Ishikawa (cell line): ENCODE results near the gene GAPDHS.

Experiments
- CEBPB ChIP-seq: IDR thresholded peaks from 2 replicates; pipeline ENCODE4 v1.6.1; 2012
- CREB1 ChIP-seq: IDR thresholded peaks from 2 replicates; pipeline ENCODE4 v1.6.1; 2012; ENCODE audit warnings: low read depth
- EGR1 ChIP-seq: IDR thresholded peaks from 2 replicates; pipeline ENCODE4 v1.6.1; 2012
- EP300 ChIP-seq: IDR thresholded peaks from 2 replicates; pipeline ENCODE4 v1.6.1; 2012; ENCODE audit warnings: borderline replicate concordance
- FOXM1 ChIP-seq: IDR thresholded peaks from 2 replicates; pipeline ENCODE4 v1.6.1; 2012; ENCODE audit warnings: low read depth, borderline replicate concordance
- NFIC ChIP-seq: IDR thresholded peaks from 2 replicates; pipeline ENCODE4 v1.6.1; 2012
- RAD21 ChIP-seq: IDR thresholded peaks from 2 replicates; pipeline ENCODE4 v1.6.1; 2012; ENCODE audit warnings: low read depth
- TAF1 ChIP-seq: IDR thresholded peaks from 2 replicates; pipeline ENCODE4 v1.6.1; 2012; ENCODE audit warnings: low read depth, mild to moderate bottlenecking
- TCF12 ChIP-seq: IDR thresholded peaks from 2 replicates; pipeline ENCODE4 v1.6.1; 2012; ENCODE audit warnings: low read depth
- TEAD4 ChIP-seq: IDR thresholded peaks from 2 replicates; pipeline ENCODE4 v1.6.1; 2012
- YY1 ChIP-seq: IDR thresholded peaks from 2 replicates; pipeline ENCODE4 v1.6.1; 2012; ENCODE audit warnings: low read depth
- ZBTB7A ChIP-seq: IDR thresholded peaks from 2 replicates; pipeline ENCODE4 v1.6.1; 2012; ENCODE audit warnings: low read depth
- TF ChIP-seq, protein P1 (sequence below): IDR thresholded peaks from 2 replicates; pipeline ENCODE4 v1.6.1; 2012
- TF ChIP-seq, protein P2 (sequence below): IDR thresholded peaks from 2 replicates; pipeline ENCODE4 v1.6.1; 2012; ENCODE audit warnings: low read depth, mild to moderate bottlenecking
- TF ChIP-seq, protein P3 (sequence below): IDR thresholded peaks from 2 replicates; pipeline ENCODE4 v1.6.1; 2012

Gene GAPDHS

DNA sequence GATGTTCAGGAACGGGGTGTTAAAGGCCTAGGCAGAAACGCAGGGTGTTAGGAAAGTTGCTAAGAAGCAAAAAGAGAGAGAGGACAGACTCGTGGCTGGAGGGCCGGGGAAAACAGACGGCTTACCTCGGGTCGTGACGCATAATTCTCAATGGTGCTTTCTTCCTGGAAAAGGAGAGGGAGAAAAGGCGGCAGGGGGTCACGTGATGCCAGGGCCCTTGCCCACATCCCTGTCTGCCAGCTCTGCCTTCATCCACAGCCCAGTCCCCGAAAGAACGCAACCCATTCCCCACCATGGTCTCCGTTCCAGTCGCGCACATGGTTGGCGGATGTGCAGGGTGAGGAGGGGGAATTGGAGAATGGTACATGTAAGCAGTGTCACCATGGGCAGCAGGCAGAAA, 44.6 kb upstream of the GAPDHS start:
- TF ChIP-seq CEBPB, result no peak
- TF ChIP-seq, protein P1, sequence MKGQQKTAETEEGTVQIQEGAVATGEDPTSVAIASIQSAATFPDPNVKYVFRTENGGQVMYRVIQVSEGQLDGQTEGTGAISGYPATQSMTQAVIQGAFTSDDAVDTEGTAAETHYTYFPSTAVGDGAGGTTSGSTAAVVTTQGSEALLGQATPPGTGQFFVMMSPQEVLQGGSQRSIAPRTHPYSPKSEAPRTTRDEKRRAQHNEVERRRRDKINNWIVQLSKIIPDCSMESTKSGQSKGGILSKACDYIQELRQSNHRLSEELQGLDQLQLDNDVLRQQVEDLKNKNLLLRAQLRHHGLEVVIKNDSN, result peak; percentile 36; the same call in 1 of the 2 replicates

DNA sequence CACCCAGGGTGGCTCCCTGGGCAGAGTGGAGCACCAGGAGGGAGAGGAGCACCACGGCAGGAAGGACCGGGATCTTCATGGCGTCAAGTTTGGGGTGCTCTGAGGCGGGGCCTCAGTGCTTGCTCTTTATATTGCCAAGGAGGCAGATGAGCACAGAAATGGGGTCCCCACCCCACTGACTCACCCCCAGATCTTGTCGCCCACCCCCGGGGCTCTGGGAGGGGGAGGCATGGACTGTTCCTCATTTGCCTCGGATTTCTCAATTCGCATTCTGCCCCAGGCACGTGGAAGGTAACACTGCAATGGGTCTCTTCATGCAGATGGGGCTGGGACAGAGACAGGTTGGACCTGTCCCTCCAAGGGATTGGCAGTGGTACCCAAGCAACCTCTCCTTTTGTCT, 42.9 kb upstream of the GAPDHS start, which contains the start of gene KRTDAP:
TSS of gene KRTDAP (minus strand) at position 101 of the 400 bp plus-strand sequence. CDS start at position 79, 22 bp downstream.
- TF ChIP-seq TAF1 (no peak), EP300 (no peak), TEAD4 (no peak), TCF12 (no peak), CREB1 (no peak), EGR1 (no peak), NFIC (no peak)
- TF ChIP-seq, protein P2, sequence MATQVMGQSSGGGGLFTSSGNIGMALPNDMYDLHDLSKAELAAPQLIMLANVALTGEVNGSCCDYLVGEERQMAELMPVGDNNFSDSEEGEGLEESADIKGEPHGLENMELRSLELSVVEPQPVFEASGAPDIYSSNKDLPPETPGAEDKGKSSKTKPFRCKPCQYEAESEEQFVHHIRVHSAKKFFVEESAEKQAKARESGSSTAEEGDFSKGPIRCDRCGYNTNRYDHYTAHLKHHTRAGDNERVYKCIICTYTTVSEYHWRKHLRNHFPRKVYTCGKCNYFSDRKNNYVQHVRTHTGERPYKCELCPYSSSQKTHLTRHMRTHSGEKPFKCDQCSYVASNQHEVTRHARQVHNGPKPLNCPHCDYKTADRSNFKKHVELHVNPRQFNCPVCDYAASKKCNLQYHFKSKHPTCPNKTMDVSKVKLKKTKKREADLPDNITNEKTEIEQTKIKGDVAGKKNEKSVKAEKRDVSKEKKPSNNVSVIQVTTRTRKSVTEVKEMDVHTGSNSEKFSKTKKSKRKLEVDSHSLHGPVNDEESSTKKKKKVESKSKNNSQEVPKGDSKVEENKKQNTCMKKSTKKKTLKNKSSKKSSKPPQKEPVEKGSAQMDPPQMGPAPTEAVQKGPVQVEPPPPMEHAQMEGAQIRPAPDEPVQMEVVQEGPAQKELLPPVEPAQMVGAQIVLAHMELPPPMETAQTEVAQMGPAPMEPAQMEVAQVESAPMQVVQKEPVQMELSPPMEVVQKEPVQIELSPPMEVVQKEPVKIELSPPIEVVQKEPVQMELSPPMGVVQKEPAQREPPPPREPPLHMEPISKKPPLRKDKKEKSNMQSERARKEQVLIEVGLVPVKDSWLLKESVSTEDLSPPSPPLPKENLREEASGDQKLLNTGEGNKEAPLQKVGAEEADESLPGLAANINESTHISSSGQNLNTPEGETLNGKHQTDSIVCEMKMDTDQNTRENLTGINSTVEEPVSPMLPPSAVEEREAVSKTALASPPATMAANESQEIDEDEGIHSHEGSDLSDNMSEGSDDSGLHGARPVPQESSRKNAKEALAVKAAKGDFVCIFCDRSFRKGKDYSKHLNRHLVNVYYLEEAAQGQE, result no peak
- TF ChIP-seq, protein P1, result no peak

DNA sequence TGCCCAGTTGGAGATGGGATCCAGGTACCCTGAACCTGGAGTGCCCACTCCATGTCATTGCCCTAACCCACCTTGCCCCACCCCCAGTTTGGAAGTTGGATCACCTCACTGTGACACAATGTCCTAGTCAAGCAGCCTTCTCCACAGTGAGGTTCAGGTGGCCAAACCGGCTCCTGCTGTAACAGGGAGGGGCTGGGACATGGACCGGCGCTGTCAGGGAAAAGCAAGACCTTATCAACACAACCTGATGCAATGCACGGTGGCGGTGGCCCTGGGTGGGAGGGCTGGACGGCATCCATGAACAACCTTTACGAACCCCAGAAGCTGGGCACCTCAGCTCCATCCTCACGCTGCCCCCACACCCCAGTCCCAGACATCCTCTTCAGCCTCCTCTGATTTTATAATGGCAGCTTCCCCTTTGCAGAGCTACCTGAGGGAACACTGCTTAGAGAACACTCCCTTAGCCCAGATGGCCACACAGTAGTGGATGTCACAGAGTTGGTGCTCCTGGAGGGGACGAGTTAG, 41.4 kb upstream of the GAPDHS start:
- TF ChIP-seq, protein P3, sequence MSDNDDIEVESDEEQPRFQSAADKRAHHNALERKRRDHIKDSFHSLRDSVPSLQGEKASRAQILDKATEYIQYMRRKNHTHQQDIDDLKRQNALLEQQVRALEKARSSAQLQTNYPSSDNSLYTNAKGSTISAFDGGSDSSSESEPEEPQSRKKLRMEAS, result no peak
- TF ChIP-seq YY1 (no peak), EGR1 (no peak), CREB1 (no peak), TCF12 (no peak), RAD21 (no peak), EP300 (no peak), ZBTB7A (no peak), FOXM1 (no peak), NFIC (no peak), TEAD4 (no peak), TAF1 (no peak), CEBPB (no peak)
- TF ChIP-seq, protein P1, result no peak
- TF ChIP-seq, protein P2, result no peak

DNA sequence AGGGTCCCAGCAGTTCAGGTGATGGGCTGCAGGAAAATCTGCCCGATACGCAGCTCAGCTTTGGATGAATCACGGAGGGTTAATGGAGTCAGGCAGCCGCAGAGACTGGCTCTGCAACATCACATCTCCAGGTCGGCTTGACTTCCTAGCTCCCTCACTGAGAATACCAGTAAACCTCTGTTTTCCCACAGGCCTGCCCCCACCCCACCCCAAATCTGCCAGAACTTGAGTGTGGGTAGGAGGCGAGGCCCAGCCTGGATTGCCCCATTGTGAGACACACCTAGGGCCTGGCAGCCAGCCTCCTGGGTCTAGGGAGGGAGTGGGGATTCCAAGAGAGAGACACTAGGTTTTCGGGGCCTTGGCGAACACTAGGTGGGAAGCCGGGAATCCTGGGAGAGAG, 39.3 kb upstream of the GAPDHS start:
- TF ChIP-seq YY1 (no peak), TAF1 (no peak), CREB1 (no peak), TEAD4 (no peak), RAD21 (no peak), TCF12 (no peak), ZBTB7A (no peak), EP300 (no peak), NFIC (no peak), EGR1 (no peak), FOXM1 (no peak), CEBPB (no peak)
- TF ChIP-seq, protein P3, result no peak
- TF ChIP-seq, protein P1, result no peak
- TF ChIP-seq, protein P2, result no peak
